MCF 10A (cell line): Measurements from ENCODE around the gene ARF1. TPM values are rescaled to one million over a fixed set of nuclear protein-coding genes. Genes with fewer than 3 reads are reported as not detected.
A peak's percentile ranks its signal among the peaks of the same experiment; 100 is the strongest.

ENCODE experiments used
- BruUV-seq: library from RNA; stranded (reverse); fragments of 400-500 nt; replicated peaks from 2 replicates; lab custom pipeline; 2021; lab: Mats Ljungman, UMichigan
- CTCF ChIA-PET: fragments of 300-600 bp; sonication (Branson Sonifier 250); formaldehyde crosslinking; extraction: SDS; loops from one replicate; lab custom pipeline; 2021; ENCODE audit warnings: antibody characterized with exemption, inconsistent platforms; lab: Yijun Ruan, JAX
- POLR2A ChIA-PET: fragments of 300-600, 350-650 bp; sonication (Branson Sonifier 250); formaldehyde crosslinking; extraction: SDS; loops from one replicate; lab custom pipeline; 2020; ENCODE audit warnings: antibody characterized with exemption, inconsistent platforms; lab: Yijun Ruan, JAX
- DNase-seq: peaks from one replicate; pipeline ENCODE4 v3.0.0-alpha.2; 2018; ENCODE audit not compliant: unreplicated experiment
- H3K27ac Mint-ChIP-seq: one replicate; pipeline ENCODE4 v1.8.0; 2022; ENCODE audit warnings: mild to moderate bottlenecking, low read depth, mixed read lengths; ENCODE audit not compliant: unreplicated experiment
- H3K27me3 Mint-ChIP-seq: one replicate; pipeline ENCODE4 v1.8.0; 2022; ENCODE audit warnings: mixed read lengths; ENCODE audit not compliant: insufficient read depth, unreplicated experiment
- H3K36me3 Mint-ChIP-seq: one replicate; pipeline ENCODE4 v1.8.0; 2022; ENCODE audit warnings: mild to moderate bottlenecking, moderate library complexity, mixed read lengths; ENCODE audit not compliant: insufficient read depth, unreplicated experiment
- H3K4me1 Mint-ChIP-seq: one replicate; pipeline ENCODE4 v1.8.0; 2022; ENCODE audit warnings: mixed read lengths; ENCODE audit not compliant: insufficient read depth, unreplicated experiment
- H3K4me3 Mint-ChIP-seq: one replicate; pipeline ENCODE4 v1.8.0; 2022; ENCODE audit warnings: mild to moderate bottlenecking, moderate library complexity, mixed read lengths; ENCODE audit not compliant: unreplicated experiment
- H3K9me3 Mint-ChIP-seq: one replicate; pipeline ENCODE4 v1.8.0; 2022; ENCODE audit warnings: mixed read lengths; ENCODE audit not compliant: unreplicated experiment
- intact Hi-C: fragments of 100-400 bp; cut with micrococcal nuclease; formaldehyde crosslinking; loops from 2 replicates; pipeline ENCODE4 v1.14.1; 2022
- total RNA-seq: library from RNA; stranded (reverse); gene quantifications from 2 replicates; pipeline ENCODE4 v1.2.3, GENCODE V29; 2022
- TF ChIP-seq, protein P1 (sequence below): fragments of 200-600 bp; IDR thresholded peaks from one replicate; pipeline ENCODE4 v1.8.0; 2022; ENCODE audit warnings: antibody characterized with exemption, mild to moderate bottlenecking; ENCODE audit not compliant: unreplicated experiment

Gene ARF1
- total RNA-seq, 1 experiment from 2014 or later, result 870 TPM

DNA sequence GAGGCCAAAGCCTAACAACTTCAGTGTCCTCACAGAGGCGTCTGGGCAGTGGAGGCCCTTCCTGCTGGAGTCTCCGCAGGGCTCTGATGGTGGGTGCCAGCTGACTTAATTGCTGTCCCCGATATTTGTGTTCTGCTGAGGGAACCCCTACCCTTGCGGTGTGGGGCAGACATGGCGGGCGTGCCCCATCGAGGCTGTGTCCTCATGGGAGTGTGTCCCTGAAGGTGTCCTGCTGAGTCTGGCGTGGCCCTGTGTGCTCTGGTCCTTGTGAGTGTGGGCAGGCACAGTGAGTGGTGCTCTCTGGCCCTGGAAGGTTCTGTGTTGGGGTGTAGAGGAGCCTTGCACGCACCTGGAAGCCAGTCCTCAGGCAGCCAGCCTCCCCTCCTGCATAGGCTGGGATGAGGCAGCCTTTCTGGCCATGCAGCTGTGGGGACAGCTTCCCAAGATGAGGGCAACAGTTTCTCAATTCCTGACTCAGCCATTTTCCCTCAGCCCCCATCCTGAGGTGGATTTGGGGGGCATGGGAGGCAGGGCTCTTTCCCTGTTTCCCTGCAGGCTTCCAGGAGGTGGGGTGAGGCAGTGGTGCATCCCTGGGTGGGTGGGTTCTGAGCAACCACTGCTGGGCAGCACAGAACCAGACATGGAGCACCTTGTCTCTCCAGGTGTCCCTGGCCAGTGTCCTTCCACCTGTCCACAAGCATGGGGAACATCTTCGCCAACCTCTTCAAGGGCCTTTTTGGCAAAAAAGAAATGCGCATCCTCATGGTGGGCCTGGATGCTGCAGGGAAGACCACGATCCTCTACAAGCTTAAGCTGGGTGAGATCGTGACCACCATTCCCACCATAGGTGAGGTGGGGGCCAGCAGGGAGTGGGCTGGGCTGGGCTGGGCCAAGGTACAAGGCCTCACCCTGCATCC lies 14.2 kb downstream of the ARF1 start:
- POLR2A ChIA-PET, result interaction anchor here (0.6 to 5.6 kb wide), 4 partner anchors 8 to 873 kb away, joined by 3 to 56 read pairs (median 4); no protein-coding TSS in a partner anchor
- BruUV-seq, result no TSS peak
- H3K27me3 Mint-ChIP-seq, result no peaks in the 10 kb centered on the region
- H3K27ac Mint-ChIP-seq, result no peak overlapping the region
- H3K4me1 Mint-ChIP-seq, result peaks cover 43% of the 10 kb centered on the region
- peaks cover 96% of the 10 kb centered on the region for H3K36me3 Mint-ChIP-seq
- TF ChIP-seq, protein P1, sequence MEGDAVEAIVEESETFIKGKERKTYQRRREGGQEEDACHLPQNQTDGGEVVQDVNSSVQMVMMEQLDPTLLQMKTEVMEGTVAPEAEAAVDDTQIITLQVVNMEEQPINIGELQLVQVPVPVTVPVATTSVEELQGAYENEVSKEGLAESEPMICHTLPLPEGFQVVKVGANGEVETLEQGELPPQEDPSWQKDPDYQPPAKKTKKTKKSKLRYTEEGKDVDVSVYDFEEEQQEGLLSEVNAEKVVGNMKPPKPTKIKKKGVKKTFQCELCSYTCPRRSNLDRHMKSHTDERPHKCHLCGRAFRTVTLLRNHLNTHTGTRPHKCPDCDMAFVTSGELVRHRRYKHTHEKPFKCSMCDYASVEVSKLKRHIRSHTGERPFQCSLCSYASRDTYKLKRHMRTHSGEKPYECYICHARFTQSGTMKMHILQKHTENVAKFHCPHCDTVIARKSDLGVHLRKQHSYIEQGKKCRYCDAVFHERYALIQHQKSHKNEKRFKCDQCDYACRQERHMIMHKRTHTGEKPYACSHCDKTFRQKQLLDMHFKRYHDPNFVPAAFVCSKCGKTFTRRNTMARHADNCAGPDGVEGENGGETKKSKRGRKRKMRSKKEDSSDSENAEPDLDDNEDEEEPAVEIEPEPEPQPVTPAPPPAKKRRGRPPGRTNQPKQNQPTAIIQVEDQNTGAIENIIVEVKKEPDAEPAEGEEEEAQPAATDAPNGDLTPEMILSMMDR, result no peak
- no peak for DNase-seq
- H3K4me3 Mint-ChIP-seq, result no peak overlapping the region
- intact Hi-C loops, result no loop called here
- H3K9me3 Mint-ChIP-seq, result peaks cover 18% of the 10 kb centered on the region
- CTCF ChIA-PET, result interaction anchor here (0.7 to 1.4 kb wide), 2 partner anchors 13 to 656 kb away, joined by 3 to 5 read pairs; no protein-coding TSS in a partner anchor

DNA sequence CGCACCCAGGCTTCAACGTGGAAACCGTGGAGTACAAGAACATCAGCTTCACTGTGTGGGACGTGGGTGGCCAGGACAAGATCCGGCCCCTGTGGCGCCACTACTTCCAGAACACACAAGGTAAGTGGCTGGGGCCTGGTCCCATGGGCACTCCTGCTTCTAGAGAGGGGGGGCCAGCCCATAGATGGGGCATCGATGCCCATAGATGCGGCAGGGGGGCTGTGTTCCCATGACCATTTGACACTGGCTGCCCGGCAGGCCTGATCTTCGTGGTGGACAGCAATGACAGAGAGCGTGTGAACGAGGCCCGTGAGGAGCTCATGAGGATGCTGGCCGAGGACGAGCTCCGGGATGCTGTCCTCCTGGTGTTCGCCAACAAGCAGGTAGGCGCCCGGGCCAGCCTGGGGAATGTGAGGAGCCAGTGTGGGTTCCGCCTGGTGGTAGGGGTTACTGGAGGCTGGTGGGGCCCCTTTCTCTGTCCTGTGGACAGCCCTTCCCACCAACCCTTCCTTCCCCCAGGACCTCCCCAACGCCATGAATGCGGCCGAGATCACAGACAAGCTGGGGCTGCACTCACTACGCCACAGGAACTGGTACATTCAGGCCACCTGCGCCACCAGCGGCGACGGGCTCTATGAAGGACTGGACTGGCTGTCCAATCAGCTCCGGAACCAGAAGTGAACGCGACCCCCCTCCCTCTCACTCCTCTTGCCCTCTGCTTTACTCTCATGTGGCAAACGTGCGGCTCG lies 15.0 kb downstream of the ARF1 start:
- TF ChIP-seq, protein P1, result no peak
- Mint-ChIP-seq H3K27ac (no peak overlapping the region), H3K36me3 (peaks cover 90% of the 10 kb centered on the region), H3K4me3 (no peak overlapping the region), H3K27me3 (no peaks in the 10 kb centered on the region), H3K9me3 (peaks cover 18% of the 10 kb centered on the region), H3K4me1 (peaks cover 40% of the 10 kb centered on the region)
- intact Hi-C loops, result no loop called here
- POLR2A ChIA-PET, result interaction anchor here (0.6 to 5.6 kb wide), 5 partner anchors 9 to 874 kb away, joined by 3 to 56 read pairs (median 4); partner anchors contain the start of gene MRPL55
- no peak for DNase-seq
- CTCF ChIA-PET, result interaction anchor here (0.6 to 4.0 kb wide), 8 partner anchors 8 to 657 kb away, joined by 3 to 26 read pairs (median 4); no protein-coding TSS in a partner anchor
- no TSS peak for BruUV-seq

DNA sequence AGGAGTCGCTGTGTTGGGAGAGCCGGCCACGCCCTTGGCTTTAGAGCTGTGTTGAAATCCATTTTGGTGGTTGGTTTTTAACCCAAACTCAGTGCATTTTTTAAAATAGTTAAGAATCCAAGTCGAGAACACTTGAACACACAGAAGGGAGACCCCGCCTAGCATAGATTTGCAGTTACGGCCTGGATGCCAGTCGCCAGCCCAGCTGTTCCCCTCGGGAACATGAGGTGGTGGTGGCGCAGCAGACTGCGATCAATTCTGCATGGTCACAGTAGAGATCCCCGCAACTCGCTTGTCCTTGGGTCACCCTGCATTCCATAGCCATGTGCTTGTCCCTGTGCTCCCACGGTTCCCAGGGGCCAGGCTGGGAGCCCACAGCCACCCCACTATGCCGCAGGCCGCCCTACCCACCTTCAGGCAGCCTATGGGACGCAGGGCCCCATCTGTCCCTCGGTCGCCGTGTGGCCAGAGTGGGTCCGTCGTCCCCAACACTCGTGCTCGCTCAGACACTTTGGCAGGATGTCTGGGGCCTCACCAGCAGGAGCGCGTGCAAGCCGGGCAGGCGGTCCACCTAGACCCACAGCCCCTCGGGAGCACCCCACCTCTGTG lies 15.9 kb downstream of the ARF1 start:
- TF ChIP-seq, protein P1, result no peak
- Mint-ChIP-seq H3K4me3 (no peak overlapping the region), H3K36me3 (peaks cover 87% of the 10 kb centered on the region), H3K4me1 (peaks cover 40% of the 10 kb centered on the region), H3K9me3 (peaks cover 18% of the 10 kb centered on the region), H3K27ac (no peak overlapping the region), H3K27me3 (no peaks in the 10 kb centered on the region)
- BruUV-seq, result TSS peak; percentile 65
- POLR2A ChIA-PET, result interaction anchor here (0.6 to 5.6 kb wide), 6 partner anchors 10 to 565 kb away, joined by 3 to 56 read pairs (median 10); partner anchors contain the start of genes ARF1 and MRPL55
- CTCF ChIA-PET, result interaction anchor here (0.9 to 4.0 kb wide), 6 partner anchors 9 to 100 kb away, joined by 3 to 26 read pairs (median 6); no protein-coding TSS in a partner anchor
- no peak for DNase-seq
- intact Hi-C loops, result no loop called here
